CD14-positive monocyte (primary cell): ENCODE results near the gene UCHL1. TPM values are rescaled to one million over a fixed set of nuclear protein-coding genes. Genes with fewer than 3 reads are reported as not detected.

ENCODE experiments used
- DNase-seq, 3 donors: peaks; one replicate each; pipeline ENCODE4 v3.0.0-alpha.2; 2011 to 2022
- H2AFZ ChIP-seq: 2 replicates; pipeline ENCODE4 v1.6.0; 2012; ENCODE audit warnings: mild to moderate bottlenecking, low read depth, low read length, inconsistent platforms; ENCODE audit not compliant: insufficient read depth, poor library complexity, severe bottlenecking
- H3K27ac ChIP-seq, 2 donors: 1 replicate in 1 of 2; 2 replicates in 1 of 2; pipeline ENCODE4 v1.5.1; 2012 to 2013; ENCODE audit warnings: low read length in 2 of 2, control low read depth in 1 of 2, inconsistent platforms in 1 of 2, low read depth in 1 of 2, mild to moderate bottlenecking in 1 of 2
- H3K27me3 ChIP-seq, 2 donors: one replicate each; pipeline versions ENCODE4 v1.6.0 to v1.6.1; 2011 to 2013; ENCODE audit warnings: low read length in 2 of 2; ENCODE audit not compliant: control insufficient read depth in 2 of 2, insufficient read depth in 2 of 2
- H3K36me3 ChIP-seq, 2 donors: replicated peaks in 1 of 2; 1 replicate in 1 of 2; 2 replicates in 1 of 2; pipeline versions ENCODE4 v1.5.1 to v1.6.1; 2012 to 2013; ENCODE audit warnings: low read length in 2 of 2, control low read depth in 1 of 2, inconsistent platforms in 1 of 2, mild to moderate bottlenecking in 1 of 2; ENCODE audit not compliant: insufficient read depth in 2 of 2, control insufficient read depth in 1 of 2
- H3K4me1 ChIP-seq, 2 donors: 1 replicate in 1 of 2; 2 replicates in 1 of 2; pipeline versions ENCODE4 v1.5.1 to v1.6.1; 2012 to 2013; ENCODE audit warnings: low read length in 2 of 2, control low read depth in 1 of 2, inconsistent platforms in 1 of 2, mild to moderate bottlenecking in 1 of 2, moderate library complexity in 1 of 2; ENCODE audit not compliant: insufficient read depth in 2 of 2, control insufficient read depth in 1 of 2
- H3K4me2 ChIP-seq: replicated peaks from 2 replicates; pipeline ENCODE3; 2012; ENCODE audit warnings: low read length, moderate library complexity, mild to moderate bottlenecking; ENCODE audit not compliant: poor library complexity, severe bottlenecking; ENCODE audit errors: extremely low read depth
- H3K4me3 ChIP-seq, 3 experiments: fragments of 200-600 bp in 1 of 3; sonication (generic) in 1 of 3; replicated peaks in 1 of 3; 1 replicate in 2 of 3; 2 replicates in 1 of 3; pipeline ENCODE4 v1.5.1; 2011 to 2013; ENCODE audit warnings: low read length in 3 of 3, mild to moderate bottlenecking in 3 of 3, control low read depth in 2 of 3, low read depth in 2 of 3, inconsistent platforms in 1 of 3, moderate library complexity in 1 of 3
- H3K79me2 ChIP-seq: 2 replicates; pipeline ENCODE4 v1.6.0; 2012; ENCODE audit warnings: mild to moderate bottlenecking, control low read depth, inconsistent platforms, low read length, moderate library complexity; ENCODE audit not compliant: insufficient read depth
- H3K9ac ChIP-seq: 2 replicates; pipeline ENCODE4 v1.6.0; 2017; ENCODE audit warnings: low read length, mild to moderate bottlenecking; ENCODE audit not compliant: insufficient read depth, poor library complexity, severe bottlenecking
- H3K9me3 ChIP-seq, 2 donors: replicated peaks in 1 of 2; 1 replicate in 1 of 2; 2 replicates in 1 of 2; pipeline versions ENCODE4 v1.5.1 to v1.6.1; 2012 to 2013; ENCODE audit warnings: low read length in 2 of 2, control low read depth in 1 of 2; ENCODE audit not compliant: control insufficient read depth in 1 of 2, insufficient read depth in 1 of 2
- H4K20me1 ChIP-seq: 2 replicates; pipeline ENCODE4 v1.6.0; 2012; ENCODE audit warnings: mild to moderate bottlenecking, low read length, control low read depth, moderate library complexity; ENCODE audit not compliant: insufficient read depth
- H3K27ac Mint-ChIP-seq, 7 donors: one replicate each; pipeline ENCODE4 v1.8.0; 2020; ENCODE audit warnings: mild to moderate bottlenecking in 7 of 7, mixed read lengths in 7 of 7, moderate library complexity in 6 of 7, inconsistent platforms in 2 of 7
- H3K27me3 Mint-ChIP-seq, 3 donors: one replicate each; pipeline ENCODE4 v1.8.0; 2021 to 2022; ENCODE audit warnings: low read depth in 3 of 3, mild to moderate bottlenecking in 3 of 3, mixed read lengths in 3 of 3, moderate library complexity in 3 of 3, inconsistent platforms in 1 of 3
- H3K36me3 Mint-ChIP-seq, 2 donors: one replicate each; pipeline ENCODE4 v1.8.0; 2020; ENCODE audit warnings: mixed read lengths in 2 of 2, inconsistent platforms in 1 of 2, mild to moderate bottlenecking in 1 of 2
- H3K4me1 Mint-ChIP-seq: one replicate; pipeline ENCODE4 v1.8.0; 2020; ENCODE audit warnings: mild to moderate bottlenecking, mixed read lengths
- H3K4me3 Mint-ChIP-seq, 2 donors: one replicate each; pipeline ENCODE4 v1.8.0; 2020; ENCODE audit warnings: mild to moderate bottlenecking in 2 of 2, mixed read lengths in 2 of 2, moderate library complexity in 1 of 2
- H3K9me3 Mint-ChIP-seq, 7 donors: one replicate each; pipeline ENCODE4 v1.8.0; 2020 to 2022; ENCODE audit warnings: mixed read lengths in 7 of 7, mild to moderate bottlenecking in 6 of 7, moderate library complexity in 6 of 7, inconsistent platforms in 2 of 7
- WGBS: methylation state at CpG from one replicate; pipeline ENCODE4 v1.1.5; 2013; ENCODE audit warnings: missing lambda C conversion rate; ENCODE audit not compliant: insufficient coverage; 5-methylcytosine and 5-hydroxymethylcytosine counted together
- intact Hi-C, 2 donors: fragments of 100-400 bp; cut with micrococcal nuclease; formaldehyde crosslinking; loops; one replicate each; pipeline versions ENCODE4 v1.15.0 to v1.15.1; 2023
- polyA plus RNA-seq, 3 donors: library from polyadenylated mRNA; depleted of rRNA in 1 of 3; unstranded in 2 of 3; stranded (reverse) in 1 of 3; fragments of 300-500 nt in 2 of 3; fragments of >200 nt in 1 of 3; fragmentation: Illumina TruSeq in 2 of 3; gene quantifications; 1 replicate in 2 of 3; 2 replicates in 1 of 3; pipeline ENCODE4 v1.2.3, GENCODE V29; 2012 to 2021
- TF ChIP-seq, protein P1 (sequence below): fragments of 200-600 bp; IDR thresholded peaks from one replicate; pipeline ENCODE4 v1.8.0; 2022; ENCODE audit warnings: antibody characterized with exemption, mild to moderate bottlenecking

The UCHL1 gene
- polyA plus RNA-seq, 3 donors = not detected

DNA sequence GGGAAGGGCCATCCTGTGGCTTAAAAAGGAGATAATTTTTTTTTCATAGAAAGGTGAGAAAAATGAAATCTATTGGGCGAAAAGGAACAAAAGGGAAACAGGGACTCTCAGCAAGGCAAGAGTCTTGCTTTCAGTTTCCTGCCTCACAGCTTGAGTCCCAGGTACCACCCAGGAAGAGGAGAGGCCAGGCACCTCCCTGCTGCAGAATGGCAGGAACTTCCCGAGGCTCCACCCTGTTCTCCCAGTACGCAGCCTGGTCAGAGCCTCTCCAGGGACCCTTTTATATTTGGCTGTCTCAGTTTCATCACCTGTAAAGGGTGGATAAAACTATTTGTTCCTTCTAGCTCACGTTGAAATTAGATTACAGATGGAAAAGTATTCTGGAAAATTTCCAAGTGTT lies 33.8 kb downstream of the UCHL1 start:
- Mint-ChIP-seq H3K27ac (no peak overlapping the region), H3K4me1 (no peaks in the 10 kb centered on the region), H3K9me3 (peaks cover 8 to 33% (median 25%) of the 10 kb centered on the region in 7 donors), H3K4me3 (no peak overlapping the region), H3K36me3 (no peaks in the 10 kb centered on the region), H3K27me3 (peaks cover 0 to 3% (median 2%) of the 10 kb centered on the region in 3 donors)
- WGBS = 81% methylated on average over 3 of the region's 4 CpGs
- Histone ChIP-seq H2AFZ (no peak overlapping the region), H3K36me3 (no peaks in the 10 kb centered on the region), H3K79me2 (no peaks in the 10 kb centered on the region), H3K4me2 (no peak overlapping the region), H4K20me1 (no peaks in the 10 kb centered on the region), H3K9me3 (peaks cover 10 to 24% of the 10 kb centered on the region in 2 donors), H3K9ac (no peak overlapping the region), H3K27me3 (no peaks in the 10 kb centered on the region), H3K4me3 (no peak overlapping the region), H3K4me1 (no peaks in the 10 kb centered on the region), H3K27ac (no peak overlapping the region)
- intact Hi-C loops = no loop called here
- DNase-seq = no peak
- TF ChIP-seq, protein P1, sequence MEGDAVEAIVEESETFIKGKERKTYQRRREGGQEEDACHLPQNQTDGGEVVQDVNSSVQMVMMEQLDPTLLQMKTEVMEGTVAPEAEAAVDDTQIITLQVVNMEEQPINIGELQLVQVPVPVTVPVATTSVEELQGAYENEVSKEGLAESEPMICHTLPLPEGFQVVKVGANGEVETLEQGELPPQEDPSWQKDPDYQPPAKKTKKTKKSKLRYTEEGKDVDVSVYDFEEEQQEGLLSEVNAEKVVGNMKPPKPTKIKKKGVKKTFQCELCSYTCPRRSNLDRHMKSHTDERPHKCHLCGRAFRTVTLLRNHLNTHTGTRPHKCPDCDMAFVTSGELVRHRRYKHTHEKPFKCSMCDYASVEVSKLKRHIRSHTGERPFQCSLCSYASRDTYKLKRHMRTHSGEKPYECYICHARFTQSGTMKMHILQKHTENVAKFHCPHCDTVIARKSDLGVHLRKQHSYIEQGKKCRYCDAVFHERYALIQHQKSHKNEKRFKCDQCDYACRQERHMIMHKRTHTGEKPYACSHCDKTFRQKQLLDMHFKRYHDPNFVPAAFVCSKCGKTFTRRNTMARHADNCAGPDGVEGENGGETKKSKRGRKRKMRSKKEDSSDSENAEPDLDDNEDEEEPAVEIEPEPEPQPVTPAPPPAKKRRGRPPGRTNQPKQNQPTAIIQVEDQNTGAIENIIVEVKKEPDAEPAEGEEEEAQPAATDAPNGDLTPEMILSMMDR = no peak

- Histone ChIP-seq H4K20me1 (no peaks in the 10 kb centered on the region), H3K27me3 (no peaks in the 10 kb centered on the region), H2AFZ (no peak overlapping the region), H3K36me3 (no peaks in the 10 kb centered on the region), H3K27ac (no peak overlapping the region), H3K9ac (no peak overlapping the region), H3K4me3 (no peak overlapping the region), H3K4me2 (no peak overlapping the region), H3K79me2 (no peaks in the 10 kb centered on the region), H3K9me3 (peaks cover 10 to 21% of the 10 kb centered on the region in 2 donors), H3K4me1 (no peaks in the 10 kb centered on the region)
- WGBS = 100% methylated on average over 2 of the region's 7 CpGs
- no peak overlapping the region for H3K27ac Mint-ChIP-seq
- peaks cover 4 to 28% (median 24%) of the 10 kb centered on the region in 7 donors for H3K9me3 Mint-ChIP-seq
- DNase-seq = no peak
- H3K4me1 Mint-ChIP-seq = no peaks in the 10 kb centered on the region
- intact Hi-C loops = no loop called here
- H3K27me3 Mint-ChIP-seq = peaks cover 0 to 2% (median 0%) of the 10 kb centered on the region in 3 donors
- no peak overlapping the region for H3K4me3 Mint-ChIP-seq
- TF ChIP-seq, protein P1 = no peak
- H3K36me3 Mint-ChIP-seq = no peaks in the 10 kb centered on the region
These were observed 37.8 kb downstream of the UCHL1 start for GRCh38 chr4:41294445-41295062.
